GDM1 (cell line): ENCODE results near the gene DYTN.
"Not testable (repeated sequence)": the region's sequence is repeated elsewhere in the genome, so short reads cannot be mapped to it uniquely, and the experiment has no call there.

ENCODE experiments used
- DNase-seq: peaks from one replicate; lab custom pipeline; 2025; lab: John Stamatoyannopoulos, UW

The DYTN gene, protein sequence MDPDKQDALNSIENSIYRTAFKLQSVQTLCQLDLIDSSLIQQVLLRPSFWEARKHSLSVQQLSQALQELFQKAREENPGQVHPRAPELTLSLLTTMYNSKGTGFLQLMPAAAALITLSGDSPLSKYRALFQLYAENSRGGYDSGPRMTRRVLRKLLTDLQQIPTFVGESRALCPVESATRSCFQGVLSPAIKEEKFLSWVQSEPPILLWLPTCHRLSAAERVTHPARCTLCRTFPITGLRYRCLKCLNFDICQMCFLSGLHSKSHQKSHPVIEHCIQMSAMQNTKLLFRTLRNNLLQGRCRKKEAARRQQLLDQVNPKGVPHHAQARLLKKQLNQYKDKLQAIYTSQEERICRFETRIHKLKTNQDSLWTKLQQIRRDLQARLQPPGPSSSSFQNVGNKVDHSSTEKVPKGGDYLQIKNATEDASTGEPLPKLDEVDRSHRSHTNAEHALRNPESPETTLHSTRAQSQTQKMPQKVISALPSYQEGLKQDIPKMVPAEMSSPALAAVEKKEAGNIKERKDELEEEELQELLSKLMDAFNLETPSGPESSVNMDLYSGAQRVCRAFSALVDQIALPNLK

DNA sequence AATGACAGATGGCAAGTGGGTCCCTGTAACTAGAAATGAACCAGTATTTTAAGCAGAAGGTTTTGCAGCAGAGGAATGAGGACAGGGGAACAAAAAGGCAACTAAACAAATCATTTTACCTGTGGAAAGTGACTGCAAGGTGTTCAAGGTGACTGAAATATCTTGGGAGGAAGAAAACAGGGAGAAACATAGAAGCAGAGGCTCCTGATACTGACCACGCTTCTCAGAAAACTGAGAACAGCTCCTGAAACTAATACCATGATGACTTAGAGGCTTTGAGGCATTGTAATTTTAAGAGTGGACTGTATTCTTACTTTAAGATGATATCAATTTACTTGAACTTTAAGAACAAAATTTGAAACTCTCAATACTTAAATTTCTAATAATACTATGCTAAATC lies at the start of gene DYTN:
DYTN (minus strand) TSS at position 101 of the 400 bp plus-strand sequence. CDS start 117 bp downstream, outside the sequence.
- no peak for DNase-seq

DNA sequence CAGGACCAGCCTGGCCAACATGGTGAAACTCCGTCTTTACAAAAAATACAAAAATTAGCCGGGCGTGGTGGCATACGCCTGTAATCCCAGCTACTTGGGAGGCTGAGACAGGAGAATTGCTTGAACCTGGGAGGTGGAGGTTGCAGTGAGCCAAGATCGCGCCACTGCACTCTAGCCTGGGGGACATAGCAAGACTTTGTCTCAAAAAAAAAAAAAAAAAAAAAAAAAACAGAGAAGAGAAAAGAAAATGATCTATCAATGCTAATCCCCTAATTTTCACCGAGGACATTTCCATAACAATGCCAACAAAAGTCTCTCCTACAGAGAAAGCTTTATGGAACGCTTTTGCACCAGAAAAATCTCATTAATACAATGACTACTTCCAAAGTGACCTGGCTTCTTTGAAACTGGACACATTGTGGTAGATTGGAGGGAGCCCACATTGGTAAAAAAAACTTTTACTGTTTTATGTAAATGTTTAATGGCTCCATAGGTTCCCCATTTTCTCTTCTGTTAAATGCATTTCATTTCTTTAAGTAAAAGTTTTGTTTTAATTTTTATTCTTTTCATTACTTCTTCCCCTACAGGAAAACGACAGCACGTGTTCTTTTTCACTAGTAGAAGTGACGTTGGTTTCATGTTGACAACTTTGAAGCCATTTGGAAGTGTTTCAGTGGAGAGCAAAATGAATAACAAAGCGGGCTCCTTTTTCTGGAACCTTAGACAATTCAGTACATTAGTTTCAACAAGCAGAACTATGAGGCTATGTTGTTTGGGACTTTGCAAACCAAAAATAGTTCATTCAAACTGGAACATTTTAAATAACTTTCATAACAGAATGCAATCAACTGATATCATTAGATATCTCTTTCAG lies 48.1 kb upstream of the DYTN start:
- no peak for DNase-seq

DNA sequence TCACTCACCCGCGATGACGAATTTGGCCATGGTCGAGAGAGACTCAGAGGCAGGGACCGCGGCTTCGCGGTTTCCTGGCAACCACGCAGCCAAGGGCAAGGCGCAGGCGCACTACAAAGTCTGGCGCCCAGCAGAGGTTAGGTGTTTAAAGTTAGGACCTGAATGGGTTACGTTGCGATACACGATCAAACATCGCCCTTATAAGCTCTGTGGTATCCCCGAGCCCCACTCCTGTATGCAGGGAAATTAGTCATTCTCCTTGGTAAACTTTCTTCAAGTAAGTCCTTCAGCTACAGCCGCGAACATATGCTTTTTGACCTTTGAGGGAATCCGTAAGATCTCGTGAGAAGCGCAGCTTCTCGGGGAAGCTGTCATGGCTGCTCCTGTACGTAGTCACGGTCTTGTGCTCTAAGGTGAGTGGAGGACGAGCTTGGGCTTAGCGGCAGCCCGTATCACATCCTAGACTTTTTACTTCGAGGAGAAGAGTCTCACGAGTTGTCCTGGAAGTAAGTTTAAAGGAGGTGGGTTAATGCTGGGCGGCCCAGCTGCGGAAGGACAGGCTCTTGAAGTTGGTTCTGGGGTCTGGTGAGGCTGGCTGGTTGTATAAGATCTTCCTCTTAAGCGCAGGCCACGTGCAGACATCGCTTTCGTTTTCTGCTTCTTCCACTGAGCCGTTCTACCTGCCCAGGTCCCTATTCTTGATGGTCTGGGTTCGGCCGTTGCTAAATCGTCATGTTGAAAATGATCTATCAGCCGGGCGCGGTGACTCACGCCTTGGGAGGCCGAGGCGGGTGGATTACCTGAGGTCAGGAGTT lies 47.3 kb upstream of the DYTN start, which contains the start of the genes FASTKD2 and MDH1B:
FASTKD2 (plus strand) TSS at position 365 of the 815 bp plus-strand sequence. CDS start 1,088 bp downstream, outside the sequence.
MDH1B (minus strand) TSS at position 87 of the 815 bp plus-strand sequence; CDS start at position 30, 57 bp downstream.
- peak; percentile 87 for DNase-seq

DNA sequence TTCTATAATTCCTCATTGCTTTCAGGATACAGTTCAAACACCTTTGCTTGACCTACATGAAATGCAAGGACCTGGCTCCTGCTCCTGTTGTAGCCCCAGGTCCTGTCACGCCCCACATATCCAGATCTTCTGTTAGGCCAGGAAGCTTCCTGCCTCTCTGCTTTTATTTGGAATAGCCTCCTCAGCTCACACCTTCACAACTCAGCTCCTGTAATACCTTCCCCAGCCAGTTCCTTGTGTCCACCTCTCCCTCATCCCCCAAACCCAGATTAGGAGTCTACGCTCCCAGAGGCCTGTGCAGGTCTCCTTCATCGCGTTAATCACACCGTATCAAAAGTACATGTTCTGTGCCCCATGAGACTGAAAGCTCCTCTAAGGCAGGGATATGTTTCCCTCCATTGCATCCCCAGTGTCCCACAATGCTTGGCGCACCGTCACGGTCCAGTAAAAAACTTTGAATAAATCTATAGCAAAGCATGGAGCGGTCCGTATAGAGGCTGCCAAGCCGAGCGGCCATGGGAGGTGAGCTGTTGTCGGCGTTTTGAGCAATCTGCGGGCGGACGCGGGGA lies 46.6 kb upstream of the DYTN start:
- DNase-seq = no peak

DNA sequence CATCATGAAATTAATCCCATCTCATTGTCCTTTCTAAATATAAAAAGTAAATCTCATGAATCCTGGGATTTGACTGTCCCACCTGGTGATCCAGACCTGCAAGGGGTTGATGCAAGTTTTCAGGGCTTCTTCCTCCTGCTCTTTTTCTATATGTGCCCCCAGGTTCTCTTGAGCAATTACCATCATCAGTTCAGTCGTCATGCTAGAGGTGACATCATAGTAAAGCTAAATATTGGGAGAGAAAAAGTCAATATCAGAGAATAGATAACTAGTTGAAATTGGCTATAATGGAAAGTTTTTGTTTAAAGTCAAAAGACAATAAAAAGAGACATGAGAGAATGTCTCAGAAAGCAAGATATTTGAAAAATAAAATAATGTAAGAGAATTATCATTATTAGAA lies 38.6 kb upstream of the DYTN start:
- DNase-seq = no peak

DNA sequence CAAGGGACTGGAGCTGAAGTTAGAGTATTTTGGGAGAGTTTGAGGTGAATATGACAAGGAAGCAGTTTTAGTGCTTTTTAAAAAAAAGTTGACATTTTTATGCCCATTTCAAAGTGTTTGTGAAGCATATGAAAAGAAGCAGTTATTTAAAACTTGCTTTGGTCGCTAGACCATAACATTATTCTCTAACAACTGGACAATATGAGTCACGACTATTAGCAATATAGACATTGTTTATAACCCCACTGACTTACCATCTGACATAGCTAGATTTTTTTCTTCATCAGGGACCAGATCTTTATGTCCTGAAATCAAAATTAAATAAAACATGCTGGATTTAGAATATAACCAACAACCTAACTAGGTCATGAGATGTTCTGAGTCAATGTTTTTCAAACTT lies 22.6 kb upstream of the DYTN start:
- DNase-seq = no peak

DNA sequence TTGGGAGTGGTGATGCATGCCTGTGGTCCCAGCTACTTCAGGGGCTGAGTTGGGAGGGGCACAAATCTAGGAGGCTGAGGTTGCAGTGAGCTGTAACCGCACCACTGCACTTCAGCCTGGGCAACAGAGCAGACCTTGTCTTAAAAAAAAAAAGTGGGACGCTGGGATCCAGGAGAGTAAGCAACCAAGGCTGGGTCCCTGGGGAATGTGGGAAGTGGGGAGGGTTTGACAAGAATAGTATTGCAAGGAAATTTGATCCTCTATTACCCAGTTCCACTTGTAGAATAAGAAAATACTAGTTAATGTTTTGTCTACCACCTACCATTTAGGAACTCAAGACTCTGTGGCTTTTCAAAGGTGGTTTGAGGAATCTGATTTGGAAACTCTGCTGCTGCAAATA lies 21.1 kb upstream of the DYTN start:
- no peak for DNase-seq

DNA sequence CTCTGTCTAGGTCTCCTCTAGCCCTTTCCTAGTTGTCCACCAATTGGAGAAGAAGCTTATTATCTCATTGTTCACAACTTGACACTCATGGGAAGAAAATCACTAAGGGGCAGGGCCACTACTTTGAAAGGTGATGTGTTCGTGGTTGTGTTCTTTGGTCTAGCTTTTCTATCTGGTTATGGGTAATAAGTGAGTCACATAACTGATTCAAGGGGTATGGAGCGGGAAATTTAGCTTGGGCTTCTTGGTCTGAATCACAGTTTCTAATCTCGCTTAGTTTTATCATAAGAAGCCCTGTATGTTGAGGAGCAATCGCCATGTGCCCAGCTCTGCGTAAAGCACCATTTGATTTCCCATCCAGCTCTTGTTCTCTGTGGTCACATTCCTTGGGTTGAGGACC lies 18.7 kb upstream of the DYTN start:
- DNase-seq = no peak

DNA sequence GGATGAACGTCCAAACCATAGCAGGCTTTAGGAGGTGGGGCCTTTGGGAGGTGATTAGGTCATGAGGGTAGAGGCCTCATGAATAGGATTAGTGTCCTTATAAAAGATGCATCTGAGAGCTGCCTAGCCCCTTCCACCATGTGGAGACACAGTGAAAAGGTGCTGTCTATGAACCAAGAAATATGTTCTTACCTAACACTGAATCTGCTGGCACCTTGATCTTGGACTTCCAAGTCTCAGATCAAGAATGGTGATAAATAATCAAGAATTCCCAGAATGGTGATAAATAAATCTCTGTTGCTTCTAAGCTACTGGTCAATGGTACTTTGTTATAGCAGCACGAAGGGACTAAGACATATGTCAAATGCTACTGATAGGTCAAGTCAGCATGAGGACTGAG lies 15.1 kb upstream of the DYTN start:
- DNase-seq = no peak

DNA sequence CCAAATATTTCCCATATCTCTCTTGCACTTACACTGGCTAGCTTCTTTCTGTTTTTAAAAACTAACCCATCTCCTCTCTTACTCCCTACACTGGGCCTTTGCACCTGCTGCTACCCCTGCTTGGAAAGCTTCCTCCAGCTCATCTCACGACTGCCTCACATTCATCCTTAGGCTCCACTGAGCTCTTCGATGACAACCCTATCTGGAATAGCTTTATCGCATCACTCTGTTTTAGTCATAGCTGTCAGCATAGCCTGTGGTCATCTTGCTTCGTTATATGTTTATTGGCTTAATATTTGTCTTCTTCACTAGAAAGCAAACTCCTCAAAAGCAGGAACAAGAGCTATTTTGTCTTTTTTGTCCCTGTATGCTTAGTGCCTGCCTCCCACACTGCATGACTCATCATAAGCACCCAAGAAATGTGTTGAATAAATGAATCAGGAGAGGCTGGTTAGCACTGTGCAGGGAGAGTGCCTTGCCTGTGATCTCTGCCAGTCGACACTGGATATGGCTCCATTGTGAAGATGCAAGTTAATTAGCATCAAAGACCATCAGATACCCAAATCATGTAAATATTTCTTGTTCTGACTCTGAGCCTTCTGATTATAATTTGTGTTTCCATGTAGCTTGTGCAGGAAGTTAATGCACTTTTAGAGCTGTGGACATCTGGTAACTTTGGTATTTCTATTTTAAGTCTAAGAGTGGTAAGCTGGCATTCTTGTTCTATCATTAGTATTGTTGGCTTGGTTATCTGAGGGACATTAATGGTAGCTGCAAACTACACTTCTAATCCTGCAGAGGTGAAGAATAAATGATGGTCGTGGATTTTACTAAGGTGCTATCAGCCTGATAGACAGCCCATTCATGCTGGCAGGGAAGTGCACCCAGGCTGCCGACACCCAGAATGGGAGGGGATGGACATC lies 10.3 kb upstream of the DYTN start:
- DNase-seq = no peak

DNA sequence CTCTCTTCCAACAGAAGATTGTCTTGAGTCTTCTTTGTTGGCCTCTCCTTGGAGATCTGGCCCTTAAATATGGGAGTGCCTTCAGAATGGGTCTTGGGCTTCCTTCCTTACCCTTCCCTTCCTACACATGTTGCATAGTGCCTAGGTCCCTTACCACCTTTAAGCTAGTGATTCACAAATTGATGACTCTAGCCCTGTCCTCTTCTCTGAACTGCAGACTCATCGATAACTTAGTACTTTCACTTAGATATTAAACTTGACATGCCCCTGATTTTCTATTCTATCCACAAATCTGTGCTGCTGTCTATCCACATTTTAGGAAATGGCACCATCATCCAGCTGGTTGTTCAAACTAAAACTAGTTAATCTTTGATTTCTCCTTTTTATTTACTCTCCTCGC lies 9.1 kb upstream of the DYTN start:
- DNase-seq = no peak

DNA sequence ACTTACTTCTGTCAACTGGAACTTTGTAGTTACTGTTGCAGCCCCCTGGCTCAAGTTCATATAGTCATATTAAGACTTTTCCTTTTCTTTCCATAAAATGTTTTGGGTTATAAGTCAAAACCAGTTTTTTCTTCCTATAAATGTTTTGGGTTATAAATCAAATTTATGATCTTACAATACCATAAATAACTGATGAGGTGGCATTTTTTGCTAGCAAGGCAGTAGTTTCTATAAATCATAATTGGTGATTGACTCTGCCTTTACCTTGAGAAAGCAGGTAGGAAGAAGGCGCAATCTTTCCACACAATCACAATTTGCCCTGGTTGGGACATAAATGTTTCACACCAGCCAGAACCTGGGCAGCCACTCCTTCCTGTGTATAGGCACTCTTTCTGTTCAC lies 5.1 kb upstream of the DYTN start:
- DNase-seq = no peak

DNA sequence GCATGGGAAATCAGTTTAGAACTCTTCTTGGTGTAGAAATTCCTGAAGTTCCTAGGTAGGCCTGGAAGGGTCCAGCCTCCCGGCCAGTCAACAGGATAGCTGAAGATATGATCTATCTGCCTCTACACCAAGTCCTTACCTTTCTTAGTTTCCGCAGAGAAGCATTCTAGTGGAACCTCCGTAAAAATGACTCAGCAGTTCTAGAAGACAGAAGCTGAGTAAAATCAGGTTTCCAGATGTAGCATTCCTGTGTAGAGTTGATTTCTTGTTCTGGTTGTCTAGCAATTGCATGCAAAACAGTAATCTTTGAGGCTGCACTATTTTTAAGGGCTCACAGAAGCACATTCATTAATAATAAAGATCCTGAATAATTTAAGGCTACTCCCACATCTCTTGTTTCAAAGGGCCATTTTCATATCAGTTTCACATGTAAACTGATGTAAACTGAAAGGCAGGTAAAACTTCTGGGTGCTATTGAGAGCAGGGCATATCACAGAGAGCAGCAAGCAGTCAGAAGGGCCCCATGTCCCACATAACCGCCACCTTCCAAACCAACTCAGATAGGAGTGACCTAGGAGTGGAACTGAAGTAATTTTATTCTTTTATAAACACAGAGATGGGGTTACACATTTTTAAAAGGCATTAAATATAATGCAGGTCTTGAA lies 3.2 kb upstream of the DYTN start:
- no peak for DNase-seq

DNA sequence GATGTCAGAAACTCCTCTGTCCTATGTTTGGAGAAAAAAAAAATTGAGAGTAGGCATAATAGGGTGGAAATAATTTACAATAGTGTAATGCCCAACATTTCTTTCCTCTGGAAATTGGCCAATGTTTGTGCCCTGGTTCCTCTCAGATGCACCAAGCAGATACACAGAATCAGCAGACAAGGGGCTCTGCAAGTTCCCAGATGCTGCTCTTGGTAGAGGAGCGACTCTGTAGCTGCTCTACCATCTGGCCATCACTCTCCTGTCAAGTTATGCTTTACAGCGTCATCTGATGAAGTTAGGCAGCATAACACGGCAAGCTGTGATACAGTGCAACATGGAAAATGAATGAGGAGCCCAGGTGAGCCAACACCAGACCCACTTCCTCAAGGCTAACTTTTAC lies 1.6 kb downstream of the DYTN start:
- DNase-seq = no peak

DNA sequence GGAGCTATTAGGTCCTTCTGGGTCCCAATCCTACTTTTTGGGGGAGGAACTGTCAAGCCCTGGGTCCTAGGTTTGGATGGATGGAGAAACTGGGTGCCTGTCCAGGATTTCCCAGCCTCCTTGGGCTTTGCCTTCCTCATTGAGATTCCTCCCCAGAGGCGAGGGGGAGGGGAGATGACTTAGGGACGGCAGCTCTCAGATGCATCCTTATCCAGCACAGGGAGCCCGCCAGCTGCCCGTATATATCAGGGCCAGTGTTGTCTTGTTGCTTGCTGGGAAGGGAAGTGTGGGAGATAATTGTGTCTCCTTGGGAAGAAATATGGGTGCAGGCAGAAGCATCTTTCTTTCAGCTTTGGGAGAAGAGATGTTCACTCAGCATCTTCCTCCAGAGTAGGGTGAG lies 3.0 kb downstream of the DYTN start:
- DNase-seq = not testable (repeated sequence)

DNA sequence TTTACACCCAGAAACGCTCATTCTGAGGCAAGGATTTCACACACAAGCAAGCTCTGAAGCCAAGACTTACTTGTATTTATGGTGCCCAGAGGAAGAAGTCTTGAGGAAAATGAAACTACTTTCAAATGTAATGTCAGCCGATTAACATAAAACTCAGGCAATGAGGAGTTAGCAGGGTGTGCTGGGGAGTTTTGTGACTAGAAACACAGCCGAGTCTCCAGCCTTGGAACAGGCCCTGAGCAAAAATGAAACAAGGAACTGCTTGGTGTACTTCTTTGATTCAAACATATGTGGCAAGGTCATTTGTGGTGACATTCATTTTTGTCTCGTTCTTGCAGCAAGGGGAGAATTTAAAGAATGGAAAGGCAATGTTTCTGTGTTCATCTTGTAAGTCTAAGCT lies 4.5 kb downstream of the DYTN start:
- DNase-seq = no peak

DNA sequence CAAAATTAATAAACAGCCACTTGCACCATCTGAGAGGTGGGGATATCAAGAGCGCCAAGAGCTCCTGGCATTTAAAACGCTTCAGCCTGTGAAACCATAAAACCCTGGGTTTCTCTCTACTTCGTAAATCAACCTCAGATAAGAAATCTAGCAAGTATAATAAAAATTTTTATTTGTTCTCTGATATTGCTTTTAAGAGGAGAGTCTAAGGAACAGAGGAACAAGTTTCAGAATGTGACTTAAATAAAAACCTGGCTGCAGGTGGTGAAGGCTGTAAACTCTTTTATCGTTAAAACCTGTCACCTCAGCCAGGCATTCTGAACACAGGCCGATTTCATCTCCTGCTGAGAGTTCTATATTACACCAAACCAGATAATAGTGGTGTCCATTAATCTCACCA lies 9.9 kb downstream of the DYTN start:
- DNase-seq = no peak

DNA sequence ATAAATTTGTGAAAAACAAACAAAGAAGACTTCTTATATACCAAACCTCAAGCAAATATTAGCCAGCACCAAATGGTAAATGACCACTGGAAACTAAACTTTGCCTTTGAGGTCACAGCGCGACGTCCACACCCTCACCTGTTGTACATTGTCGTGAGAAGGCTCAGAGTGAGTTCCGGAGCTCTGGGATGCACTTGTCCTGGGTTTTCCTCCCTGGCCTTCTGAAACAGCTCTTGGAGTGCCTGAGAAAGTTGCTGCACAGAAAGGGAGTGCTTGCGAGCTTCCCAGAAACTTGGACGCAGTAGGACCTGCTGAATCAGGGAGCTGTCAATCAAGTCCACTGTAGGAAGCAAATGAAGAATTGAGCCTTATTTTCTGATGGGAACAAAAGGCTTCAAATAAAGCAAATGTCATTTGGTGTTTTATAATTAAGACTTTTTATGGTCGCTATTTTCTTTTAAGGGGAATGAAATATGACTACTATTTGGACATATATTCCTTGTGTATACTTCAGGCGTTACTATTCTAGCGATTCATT lies 11.0 kb downstream of the DYTN start:
- DNase-seq = no peak

DNA sequence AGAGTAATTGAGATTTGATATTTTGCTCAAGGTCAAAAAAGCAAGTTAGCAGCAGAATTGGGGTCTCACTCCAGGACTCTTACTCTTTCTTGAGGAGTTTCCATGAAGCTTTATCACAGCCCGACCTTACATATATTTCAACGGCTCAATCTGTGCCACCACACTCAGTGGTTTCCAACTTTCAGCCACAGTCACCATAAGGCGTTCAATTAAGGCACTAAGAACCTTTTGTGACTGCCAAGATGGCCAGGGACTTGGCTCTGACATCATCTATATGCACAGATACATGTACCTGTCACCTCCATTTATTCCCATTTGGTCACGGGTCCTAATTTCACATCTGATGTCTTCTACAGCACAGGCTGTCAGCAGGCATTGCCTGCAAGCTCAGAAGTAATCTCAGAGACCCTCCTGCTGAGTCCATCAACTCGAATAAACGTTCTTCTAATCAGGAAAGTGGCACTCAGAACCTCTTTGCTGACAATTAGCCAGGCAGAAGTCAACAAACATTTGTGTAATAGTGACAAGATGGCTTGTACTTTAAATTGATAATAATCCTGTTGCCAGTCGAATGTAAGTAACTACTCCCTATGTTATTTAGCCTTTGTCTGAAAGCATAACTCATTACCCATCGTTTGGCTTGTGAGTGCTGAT lies 16.1 kb downstream of the DYTN start:
- no peak for DNase-seq
